ENCODE measurements around the gene BLVRB.
A peak's percentile ranks its signal among the peaks of the same experiment; 100 is the strongest.

GRCh38 chr19:40421993-40422747, 43.4 kb downstream of the BLVRB start:
- TF ChIP-seq CTCF (IDR thresholded peaks at IDR 0.05), result no peak
- TF ChIP-seq POLR2A (IDR thresholded peaks at IDR 0.05), result no peak
- TF ChIP-seq EP300 (IDR thresholded peaks at IDR 0.05), result peak in 1 of 4 donors; percentile 59
